ENCODE measurements around the gene MIB2. TPM values are rescaled to one million over a fixed set of nuclear protein-coding genes. Genes with fewer than 3 reads are reported as not detected.

Gene MIB2
- total and polyA plus RNA-seq, 10 of the 15 experiments (the other 5 are each of a cell fraction or from before 2014, with no cell fraction given) = 0.42 to 26.8 (median 10.9) TPM; not detected in 1

GRCh38 chr1:1630191-1630964 is 15.1 kb downstream of the MIB2 start (continued):
- TF ChIP-seq ZBTB40 (IDR thresholded peaks at IDR 0.05; ENCODE audit: borderline replicate concordance) = no peak
- TF ChIP-seq CBX3 (IDR thresholded peaks at IDR 0.05; ENCODE audit: borderline replicate concordance, low read depth) = no peak
- TF ChIP-seq, protein P1, sequence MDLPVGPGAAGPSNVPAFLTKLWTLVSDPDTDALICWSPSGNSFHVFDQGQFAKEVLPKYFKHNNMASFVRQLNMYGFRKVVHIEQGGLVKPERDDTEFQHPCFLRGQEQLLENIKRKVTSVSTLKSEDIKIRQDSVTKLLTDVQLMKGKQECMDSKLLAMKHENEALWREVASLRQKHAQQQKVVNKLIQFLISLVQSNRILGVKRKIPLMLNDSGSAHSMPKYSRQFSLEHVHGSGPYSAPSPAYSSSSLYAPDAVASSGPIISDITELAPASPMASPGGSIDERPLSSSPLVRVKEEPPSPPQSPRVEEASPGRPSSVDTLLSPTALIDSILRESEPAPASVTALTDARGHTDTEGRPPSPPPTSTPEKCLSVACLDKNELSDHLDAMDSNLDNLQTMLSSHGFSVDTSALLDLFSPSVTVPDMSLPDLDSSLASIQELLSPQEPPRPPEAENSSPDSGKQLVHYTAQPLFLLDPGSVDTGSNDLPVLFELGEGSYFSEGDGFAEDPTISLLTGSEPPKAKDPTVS (IDR thresholded peaks at IDR 0.05; ENCODE audit: low read depth, low read length) = no peak
- no peak for TF ChIP-seq CBFB (IDR thresholded peaks at IDR 0.05; ENCODE audit: low read depth)
- TF ChIP-seq, protein P2, sequence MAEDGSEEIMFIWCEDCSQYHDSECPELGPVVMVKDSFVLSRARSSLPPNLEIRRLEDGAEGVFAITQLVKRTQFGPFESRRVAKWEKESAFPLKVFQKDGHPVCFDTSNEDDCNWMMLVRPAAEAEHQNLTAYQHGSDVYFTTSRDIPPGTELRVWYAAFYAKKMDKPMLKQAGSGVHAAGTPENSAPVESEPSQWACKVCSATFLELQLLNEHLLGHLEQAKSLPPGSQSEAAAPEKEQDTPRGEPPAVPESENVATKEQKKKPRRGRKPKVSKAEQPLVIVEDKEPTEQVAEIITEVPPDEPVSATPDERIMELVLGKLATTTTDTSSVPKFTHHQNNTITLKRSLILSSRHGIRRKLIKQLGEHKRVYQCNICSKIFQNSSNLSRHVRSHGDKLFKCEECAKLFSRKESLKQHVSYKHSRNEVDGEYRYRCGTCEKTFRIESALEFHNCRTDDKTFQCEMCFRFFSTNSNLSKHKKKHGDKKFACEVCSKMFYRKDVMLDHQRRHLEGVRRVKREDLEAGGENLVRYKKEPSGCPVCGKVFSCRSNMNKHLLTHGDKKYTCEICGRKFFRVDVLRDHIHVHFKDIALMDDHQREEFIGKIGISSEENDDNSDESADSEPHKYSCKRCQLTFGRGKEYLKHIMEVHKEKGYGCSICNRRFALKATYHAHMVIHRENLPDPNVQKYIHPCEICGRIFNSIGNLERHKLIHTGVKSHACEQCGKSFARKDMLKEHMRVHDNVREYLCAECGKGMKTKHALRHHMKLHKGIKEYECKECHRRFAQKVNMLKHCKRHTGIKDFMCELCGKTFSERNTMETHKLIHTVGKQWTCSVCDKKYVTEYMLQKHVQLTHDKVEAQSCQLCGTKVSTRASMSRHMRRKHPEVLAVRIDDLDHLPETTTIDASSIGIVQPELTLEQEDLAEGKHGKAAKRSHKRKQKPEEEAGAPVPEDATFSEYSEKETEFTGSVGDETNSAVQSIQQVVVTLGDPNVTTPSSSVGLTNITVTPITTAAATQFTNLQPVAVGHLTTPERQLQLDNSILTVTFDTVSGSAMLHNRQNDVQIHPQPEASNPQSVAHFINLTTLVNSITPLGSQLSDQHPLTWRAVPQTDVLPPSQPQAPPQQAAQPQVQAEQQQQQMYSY (CRISPR knock-in tag; IDR thresholded peaks at IDR 0.05) = no peak
- TF ChIP-seq SP1 (IDR thresholded peaks at IDR 0.05; ENCODE audit: low read depth, low read length) = peak; percentile 85
- no peak for TF ChIP-seq NFYA (IDR thresholded peaks at IDR 0.05; ENCODE audit: borderline replicate concordance, low read depth, low read length)
- TF ChIP-seq, protein P3, sequence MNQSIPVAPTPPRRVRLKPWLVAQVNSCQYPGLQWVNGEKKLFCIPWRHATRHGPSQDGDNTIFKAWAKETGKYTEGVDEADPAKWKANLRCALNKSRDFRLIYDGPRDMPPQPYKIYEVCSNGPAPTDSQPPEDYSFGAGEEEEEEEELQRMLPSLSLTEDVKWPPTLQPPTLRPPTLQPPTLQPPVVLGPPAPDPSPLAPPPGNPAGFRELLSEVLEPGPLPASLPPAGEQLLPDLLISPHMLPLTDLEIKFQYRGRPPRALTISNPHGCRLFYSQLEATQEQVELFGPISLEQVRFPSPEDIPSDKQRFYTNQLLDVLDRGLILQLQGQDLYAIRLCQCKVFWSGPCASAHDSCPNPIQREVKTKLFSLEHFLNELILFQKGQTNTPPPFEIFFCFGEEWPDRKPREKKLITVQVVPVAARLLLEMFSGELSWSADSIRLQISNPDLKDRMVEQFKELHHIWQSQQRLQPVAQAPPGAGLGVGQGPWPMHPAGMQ (IDR thresholded peaks at IDR 0.05; ENCODE audit: borderline replicate concordance) = no peak
- TF ChIP-seq, protein P4, sequence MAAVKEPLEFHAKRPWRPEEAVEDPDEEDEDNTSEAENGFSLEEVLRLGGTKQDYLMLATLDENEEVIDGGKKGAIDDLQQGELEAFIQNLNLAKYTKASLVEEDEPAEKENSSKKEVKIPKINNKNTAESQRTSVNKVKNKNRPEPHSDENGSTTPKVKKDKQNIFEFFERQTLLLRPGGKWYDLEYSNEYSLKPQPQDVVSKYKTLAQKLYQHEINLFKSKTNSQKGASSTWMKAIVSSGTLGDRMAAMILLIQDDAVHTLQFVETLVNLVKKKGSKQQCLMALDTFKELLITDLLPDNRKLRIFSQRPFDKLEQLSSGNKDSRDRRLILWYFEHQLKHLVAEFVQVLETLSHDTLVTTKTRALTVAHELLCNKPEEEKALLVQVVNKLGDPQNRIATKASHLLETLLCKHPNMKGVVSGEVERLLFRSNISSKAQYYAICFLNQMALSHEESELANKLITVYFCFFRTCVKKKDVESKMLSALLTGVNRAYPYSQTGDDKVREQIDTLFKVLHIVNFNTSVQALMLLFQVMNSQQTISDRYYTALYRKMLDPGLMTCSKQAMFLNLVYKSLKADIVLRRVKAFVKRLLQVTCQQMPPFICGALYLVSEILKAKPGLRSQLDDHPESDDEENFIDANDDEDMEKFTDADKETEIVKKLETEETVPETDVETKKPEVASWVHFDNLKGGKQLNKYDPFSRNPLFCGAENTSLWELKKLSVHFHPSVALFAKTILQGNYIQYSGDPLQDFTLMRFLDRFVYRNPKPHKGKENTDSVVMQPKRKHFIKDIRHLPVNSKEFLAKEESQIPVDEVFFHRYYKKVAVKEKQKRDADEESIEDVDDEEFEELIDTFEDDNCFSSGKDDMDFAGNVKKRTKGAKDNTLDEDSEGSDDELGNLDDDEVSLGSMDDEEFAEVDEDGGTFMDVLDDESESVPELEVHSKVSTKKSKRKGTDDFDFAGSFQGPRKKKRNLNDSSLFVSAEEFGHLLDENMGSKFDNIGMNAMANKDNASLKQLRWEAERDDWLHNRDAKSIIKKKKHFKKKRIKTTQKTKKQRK (IDR thresholded peaks at IDR 0.05; ENCODE audit: low read depth, low read length) = no peak
- no peak for TF ChIP-seq HDGF (IDR thresholded peaks at IDR 0.05)
- TF ChIP-seq CREM (IDR thresholded peaks at IDR 0.05; ENCODE audit: low read depth) = peak; percentile 28; the same call in 1 of the 2 replicates
- TF ChIP-seq MEF2A (IDR thresholded peaks at IDR 0.05; ENCODE audit: insufficient read depth, low read depth, low read length) = no peak
- no peak for TF ChIP-seq HDAC2 (IDR thresholded peaks at IDR 0.05)
- peak; percentile 83 for TF ChIP-seq NRF1 (conservative IDR thresholded peaks at IDR 0.05; ENCODE audit: low read depth, low read length)
- TF ChIP-seq MEF2B (IDR thresholded peaks at IDR 0.05; ENCODE audit: partially characterized antibody, poor library complexity, severe bottlenecking) = no peak
